HG03354 (cell line): Measurements from ENCODE around the gene CETN1.

Source experiments
- ATAC-seq: cut with Tn5 transposase; IDR thresholded peaks from one replicate; pipeline ENCODE4 v1.9.1; 2021; ENCODE audit warnings: mild to moderate bottlenecking; ENCODE audit not compliant: unreplicated experiment, poor library complexity, severe bottlenecking

CETN1 gene

GRCh38 chr18:618618-619017, 38.4 kb downstream of the CETN1 start:
- no peak for ATAC-seq

- no peak for ATAC-seq
Observed at GRCh38 chr18:621291-622043, 41.3 kb downstream of the CETN1 start.

- no peak for ATAC-seq
Observed at GRCh38 chr18:622289-622688, 42.1 kb downstream of the CETN1 start.

- ATAC-seq, result no peak
Observed at GRCh38 chr18:623761-624620, 43.8 kb downstream of the CETN1 start.

- ATAC-seq, result no peak
Observed at GRCh38 chr18:627231-627630, 47.1 kb downstream of the CETN1 start.

- no peak for ATAC-seq
Observed at GRCh38 chr18:629269-630150, 49.3 kb downstream of the CETN1 start.

- ATAC-seq, result no peak
Observed at GRCh38 chr18:631560-631959, 51.4 kb downstream of the CETN1 start.
